CD4-positive, CD25-positive, alpha-beta regulatory T cell (primary cell): ENCODE results near the gene ZNF423. TPM values are rescaled to one million over a fixed set of nuclear protein-coding genes. Genes with fewer than 3 reads are reported as not detected.

ENCODE experiments used
- ATAC-seq, 2 donors: fragments of 150-1000 bp; cut with Tn5 transposase; one replicate each; pipeline ENCODE4 v1.10.0; 2021; ENCODE audit warnings: low read depth in 2 of 2, moderate number of reproducible peaks in 2 of 2, moderate library complexity in 1 of 2
- DNase-seq, 3 donors: peaks; one replicate each; pipeline versions ENCODE4 v3.0.0 to v3.0.0-alpha.2; 2012 to 2022; ENCODE audit warnings: mixed read lengths in 1 of 3
- H3K27ac ChIP-seq: one replicate; pipeline ENCODE4 v1.7.0; 2013; ENCODE audit warnings: mild to moderate bottlenecking, low read length; ENCODE audit not compliant: insufficient read depth, poor library complexity, severe bottlenecking
- H3K27me3 ChIP-seq: one replicate; pipeline ENCODE4 v1.7.0; 2013; ENCODE audit warnings: low read length; ENCODE audit not compliant: control insufficient read depth, insufficient read depth
- H3K36me3 ChIP-seq: one replicate; pipeline ENCODE4 v1.7.0; 2013; ENCODE audit warnings: mild to moderate bottlenecking, low read length, moderate library complexity; ENCODE audit not compliant: control insufficient read depth, insufficient read depth
- H3K4me1 ChIP-seq: 2 replicates; pipeline ENCODE4 v1.7.0; 2013; ENCODE audit warnings: mild to moderate bottlenecking, low read length; ENCODE audit not compliant: insufficient read depth, control insufficient read depth, poor library complexity, severe bottlenecking
- H3K4me3 ChIP-seq: one replicate; pipeline ENCODE4 v1.7.0; 2013; ENCODE audit warnings: low read depth, mild to moderate bottlenecking, low read length, moderate library complexity
- H3K9me3 ChIP-seq, 2 experiments: 1 replicate in 1 of 2; 2 replicates in 1 of 2; pipeline ENCODE4 v1.7.0; 2013; ENCODE audit warnings: low read length in 2 of 2, mild to moderate bottlenecking in 1 of 2, moderate library complexity in 1 of 2; ENCODE audit not compliant: control insufficient read depth in 2 of 2
- H3K27ac Mint-ChIP-seq, 3 donors: one replicate each; pipeline ENCODE4 v1.8.0; 2020 to 2022; ENCODE audit warnings: mild to moderate bottlenecking in 3 of 3, mixed read lengths in 3 of 3, moderate library complexity in 2 of 3
- H3K27me3 Mint-ChIP-seq: one replicate; pipeline ENCODE4 v1.8.0; 2022; ENCODE audit warnings: mild to moderate bottlenecking, mixed read lengths
- H3K36me3 Mint-ChIP-seq: one replicate; pipeline ENCODE4 v1.8.0; 2020; ENCODE audit warnings: mixed read lengths
- H3K4me1 Mint-ChIP-seq, 4 donors: one replicate each; pipeline ENCODE4 v1.8.0; 2020 to 2022; ENCODE audit warnings: mixed read lengths in 4 of 4, mild to moderate bottlenecking in 1 of 4
- H3K4me3 Mint-ChIP-seq, 4 donors: one replicate each; pipeline ENCODE4 v1.8.0; 2020 to 2022; ENCODE audit warnings: mild to moderate bottlenecking in 4 of 4, mixed read lengths in 4 of 4, moderate library complexity in 3 of 4
- H3K9me3 Mint-ChIP-seq, 7 donors: one replicate each; pipeline ENCODE4 v1.8.0; 2020 to 2022; ENCODE audit warnings: mixed read lengths in 7 of 7, mild to moderate bottlenecking in 3 of 7, moderate library complexity in 2 of 7
- polyA plus RNA-seq, 4 donors: library from polyadenylated mRNA; unstranded; fragments of 300-500 nt; fragmentation: Illumina TruSeq; gene quantifications; one replicate each; pipeline ENCODE4 v1.2.3, GENCODE V29; 2021
- total RNA-seq: library from RNA; stranded (reverse); gene quantifications from one replicate; pipeline ENCODE4 v1.2.3, GENCODE V29; 2022

ZNF423 gene
- total and polyA plus RNA-seq, 5 donors from 2014 or later, result 0.05 TPM; not detected in 4

DNA sequence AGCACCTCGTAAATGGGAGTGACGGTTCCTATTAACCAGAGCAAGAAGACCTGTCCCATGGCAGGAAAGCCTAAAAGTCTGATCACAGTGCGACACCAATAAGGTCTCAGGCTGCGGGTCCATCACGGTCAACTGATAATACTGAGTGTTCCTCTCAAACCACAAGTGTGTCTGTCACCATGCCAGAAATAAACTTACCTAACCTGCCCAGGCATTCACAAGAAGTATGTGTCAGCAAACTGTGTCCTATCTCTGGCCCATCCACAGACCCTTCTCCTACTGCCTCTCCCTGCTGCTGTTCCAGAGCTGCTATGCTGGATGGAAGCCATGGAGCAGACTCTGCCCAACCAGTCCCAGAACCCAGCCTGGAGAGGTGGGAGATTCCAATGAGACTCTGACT, 73.5 kb downstream of the ZNF423 start:
- H3K27me3 Mint-ChIP-seq, result peaks cover 4% of the 10 kb centered on the region
- H3K36me3 Mint-ChIP-seq, result no peaks in the 10 kb centered on the region
- no peak overlapping the region for H3K27ac Mint-ChIP-seq
- Histone ChIP-seq H3K4me3 (no peak overlapping the region), H3K36me3 (no peaks in the 10 kb centered on the region), H3K4me1 (no peaks in the 10 kb centered on the region), H3K27ac (no peak overlapping the region), H3K9me3 (no peaks in the 10 kb centered on the region), H3K27me3 (no peaks in the 10 kb centered on the region)
- H3K4me1 Mint-ChIP-seq, result no peaks in the 10 kb centered on the region
- no peak for ATAC-seq
- no peak overlapping the region for H3K4me3 Mint-ChIP-seq
- DNase-seq, result no peak
- H3K9me3 Mint-ChIP-seq, result peaks cover 0 to 1% (median 0%) of the 10 kb centered on the region in 7 donors

DNA sequence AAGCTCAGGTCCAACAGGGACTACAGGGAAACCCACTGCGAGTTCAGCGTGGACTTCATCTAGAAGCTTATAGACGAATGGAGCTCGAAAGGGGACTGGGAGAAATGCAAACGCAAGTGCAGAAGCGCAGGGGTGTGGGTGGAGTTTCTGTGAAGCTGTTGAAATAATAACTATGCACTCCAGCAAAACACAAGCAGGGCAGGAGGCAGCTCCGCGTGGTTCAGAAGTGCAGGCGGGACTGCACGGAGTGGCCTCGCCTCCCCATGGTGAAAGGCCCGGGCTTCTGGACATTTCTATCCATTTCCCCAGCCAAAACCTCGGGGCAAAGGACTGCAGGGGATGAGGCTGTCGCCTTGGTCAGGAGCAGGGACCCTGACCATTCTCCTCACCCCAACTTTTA, 74.5 kb downstream of the ZNF423 start:
- Mint-ChIP-seq H3K36me3 (no peaks in the 10 kb centered on the region), H3K4me1 (no peaks in the 10 kb centered on the region)

DNA sequence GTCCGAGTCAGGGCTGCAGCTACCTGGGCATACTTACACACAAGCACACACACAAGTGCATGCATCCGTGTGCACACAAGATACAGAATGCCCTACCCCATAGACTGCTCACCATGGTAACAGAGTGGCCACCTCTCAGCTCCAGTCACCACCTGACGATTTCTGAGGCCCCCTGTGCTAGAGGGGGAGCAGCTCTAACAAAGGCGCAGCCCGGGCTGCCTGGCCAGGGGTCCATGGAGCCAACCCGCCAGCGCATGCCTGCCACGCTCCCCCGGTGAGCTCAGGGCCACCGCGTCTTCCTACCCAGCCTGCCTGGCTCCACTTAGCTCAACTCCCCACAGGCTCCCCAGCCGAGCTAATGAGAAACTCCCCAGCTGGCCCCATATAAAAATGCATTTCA, 75.5 kb downstream of the ZNF423 start:
- H3K27ac Mint-ChIP-seq, result no peak overlapping the region
- no peaks in the 10 kb centered on the region for H3K9me3 ChIP-seq
- H3K36me3 ChIP-seq, result no peaks in the 10 kb centered on the region
- peaks cover 4% of the 10 kb centered on the region for H3K27me3 Mint-ChIP-seq
- H3K27ac ChIP-seq, result no peak overlapping the region
- no peak for ATAC-seq
- no peaks in the 10 kb centered on the region for H3K4me1 Mint-ChIP-seq
- no peaks in the 10 kb centered on the region for H3K36me3 Mint-ChIP-seq
- no peak overlapping the region for H3K4me3 ChIP-seq
- H3K9me3 Mint-ChIP-seq, result peaks cover 0 to 1% (median 0%) of the 10 kb centered on the region in 7 donors
- H3K27me3 ChIP-seq, result no peaks in the 10 kb centered on the region
- H3K4me1 ChIP-seq, result no peaks in the 10 kb centered on the region
- no peak overlapping the region for H3K4me3 Mint-ChIP-seq
- DNase-seq, result no peak

More for the DNA sequence above, 74.5 kb downstream of the ZNF423 start:
- Histone ChIP-seq H3K27ac (no peak overlapping the region), H3K27me3 (no peaks in the 10 kb centered on the region), H3K36me3 (no peaks in the 10 kb centered on the region), H3K4me1 (no peaks in the 10 kb centered on the region), H3K4me3 (no peak overlapping the region), H3K9me3 (no peaks in the 10 kb centered on the region)
- Mint-ChIP-seq H3K4me3 (no peak overlapping the region), H3K27ac (no peak overlapping the region), H3K27me3 (peaks cover 4% of the 10 kb centered on the region), H3K9me3 (peaks cover 0 to 1% (median 0%) of the 10 kb centered on the region in 7 donors)
- no peak for ATAC-seq
- DNase-seq, result no peak

DNA sequence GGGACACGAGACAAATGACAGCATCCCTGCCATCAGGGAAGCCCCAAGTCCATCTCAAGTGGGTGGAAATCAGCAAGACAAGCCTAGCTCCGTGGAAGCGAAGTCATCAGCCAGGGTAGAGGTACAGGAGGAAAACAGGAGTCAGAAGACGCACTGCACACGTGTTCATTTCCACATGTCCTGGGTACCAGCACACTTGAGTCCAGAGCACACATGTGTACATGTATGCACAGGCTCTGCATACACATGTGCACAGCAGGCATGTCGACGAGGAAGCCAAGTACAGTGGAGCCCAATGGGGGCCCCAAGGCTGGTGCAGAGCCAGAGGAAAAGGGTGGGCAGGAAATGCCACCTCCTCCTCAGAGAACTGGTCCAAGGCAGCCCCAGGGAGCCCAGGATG, 75.9 kb downstream of the ZNF423 start:
- no peaks in the 10 kb centered on the region for H3K9me3 ChIP-seq
- H3K27me3 ChIP-seq, result no peaks in the 10 kb centered on the region
- H3K36me3 ChIP-seq, result no peaks in the 10 kb centered on the region
- H3K36me3 Mint-ChIP-seq, result no peaks in the 10 kb centered on the region
- DNase-seq (no peak), ATAC-seq (no peak)
- no peaks in the 10 kb centered on the region for H3K4me1 ChIP-seq
- no peak overlapping the region for H3K4me3 Mint-ChIP-seq
- H3K4me1 Mint-ChIP-seq, result no peaks in the 10 kb centered on the region
- no peak overlapping the region for H3K27ac ChIP-seq
- peaks cover 0 to 2% (median 0%) of the 10 kb centered on the region in 7 donors for H3K9me3 Mint-ChIP-seq
- no peak overlapping the region for H3K4me3 ChIP-seq
- peaks cover 4% of the 10 kb centered on the region for H3K27me3 Mint-ChIP-seq
- no peak overlapping the region for H3K27ac Mint-ChIP-seq

- DNase-seq, result no peak
- H3K36me3 ChIP-seq, result no peaks in the 10 kb centered on the region
- no peaks in the 10 kb centered on the region for H3K27me3 ChIP-seq
- no peaks in the 10 kb centered on the region for H3K9me3 ChIP-seq
- H3K4me3 Mint-ChIP-seq, result no peak overlapping the region
- no peaks in the 10 kb centered on the region for H3K36me3 Mint-ChIP-seq
- no peak for ATAC-seq
- peaks cover 0 to 2% (median 0%) of the 10 kb centered on the region in 7 donors for H3K9me3 Mint-ChIP-seq
- no peak overlapping the region for H3K27ac Mint-ChIP-seq
- H3K4me1 ChIP-seq, result no peaks in the 10 kb centered on the region
- no peaks in the 10 kb centered on the region for H3K27me3 Mint-ChIP-seq
- H3K4me1 Mint-ChIP-seq, result no peaks in the 10 kb centered on the region
- no peak overlapping the region for H3K4me3 ChIP-seq
- H3K27ac ChIP-seq, result no peak overlapping the region
These were observed 77.5 kb downstream of the ZNF423 start for GRCh38 chr16:49778202-49778930.

DNA sequence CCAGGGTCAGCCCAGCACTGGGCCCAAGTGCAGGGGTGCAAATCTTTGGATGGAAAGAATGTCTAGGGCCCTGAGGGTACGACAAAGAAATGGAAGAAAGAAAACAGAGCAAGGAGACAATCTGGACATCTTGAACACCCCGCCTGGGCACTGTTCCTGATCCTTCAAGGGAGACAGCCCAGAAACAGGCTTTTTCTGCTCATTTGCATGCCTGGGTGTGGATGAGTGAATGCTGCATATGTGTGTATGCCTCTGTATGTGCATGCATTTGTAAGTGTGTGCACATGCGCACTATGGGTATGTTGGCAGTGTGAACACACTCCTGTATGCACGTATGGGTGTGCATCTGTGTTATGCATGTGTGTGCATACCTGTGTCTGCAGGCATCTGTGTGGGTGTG, 79.2 kb downstream of the ZNF423 start:
- ATAC-seq, result no peak
- H3K27ac Mint-ChIP-seq, result no peak overlapping the region
- Histone ChIP-seq H3K9me3 (no peaks in the 10 kb centered on the region), H3K4me3 (no peak overlapping the region), H3K27me3 (no peaks in the 10 kb centered on the region), H3K27ac (no peak overlapping the region), H3K36me3 (no peaks in the 10 kb centered on the region), H3K4me1 (no peaks in the 10 kb centered on the region)
- H3K4me1 Mint-ChIP-seq, result no peaks in the 10 kb centered on the region
- H3K36me3 Mint-ChIP-seq, result no peaks in the 10 kb centered on the region
- DNase-seq, result no peak
- H3K4me3 Mint-ChIP-seq, result no peak overlapping the region
- peaks cover 0 to 2% (median 0%) of the 10 kb centered on the region in 7 donors for H3K9me3 Mint-ChIP-seq
- H3K27me3 Mint-ChIP-seq, result no peaks in the 10 kb centered on the region

- DNase-seq (no peak), ATAC-seq (no peak)
- H3K9me3 Mint-ChIP-seq, result peaks cover 0 to 2% (median 0%) of the 10 kb centered on the region in 7 donors
- H3K27me3 ChIP-seq, result no peaks in the 10 kb centered on the region
- H3K36me3 ChIP-seq, result no peaks in the 10 kb centered on the region
- no peaks in the 10 kb centered on the region for H3K27me3 Mint-ChIP-seq
- no peak overlapping the region for H3K4me3 Mint-ChIP-seq
- no peaks in the 10 kb centered on the region for H3K4me1 ChIP-seq
- no peak overlapping the region for H3K4me3 ChIP-seq
- no peaks in the 10 kb centered on the region for H3K9me3 ChIP-seq
- no peak overlapping the region for H3K27ac Mint-ChIP-seq
- H3K4me1 Mint-ChIP-seq, result no peaks in the 10 kb centered on the region
- no peak overlapping the region for H3K27ac ChIP-seq
- H3K36me3 Mint-ChIP-seq, result no peaks in the 10 kb centered on the region
These were observed 79.8 kb downstream of the ZNF423 start for GRCh38 chr16:49776085-49776595.

GRCh38 chr16:49775581-49775980, 80.3 kb downstream of the ZNF423 start:
- no peak overlapping the region for H3K4me3 ChIP-seq
- Mint-ChIP-seq H3K9me3 (peaks cover 0 to 2% (median 0%) of the 10 kb centered on the region in 7 donors), H3K36me3 (no peaks in the 10 kb centered on the region), H3K4me3 (no peak overlapping the region), H3K27me3 (no peaks in the 10 kb centered on the region), H3K27ac (peak overlapping the region in 1 of 3 donors; percentile 14), H3K4me1 (no peaks in the 10 kb centered on the region)
- no peaks in the 10 kb centered on the region for H3K36me3 ChIP-seq
- no peaks in the 10 kb centered on the region for H3K27me3 ChIP-seq
- no peaks in the 10 kb centered on the region for H3K9me3 ChIP-seq
- DNase-seq (no peak), ATAC-seq (no peak)
- no peaks in the 10 kb centered on the region for H3K4me1 ChIP-seq
- no peak overlapping the region for H3K27ac ChIP-seq
